Loucy (cell line): ENCODE results near the gene TMCC2.

Source experiments
- H2AFZ ChIP-seq: fragments of 200-600 bp; sonication (generic); 2 replicates; pipeline ENCODE4 v1.6.0; 2016; ENCODE audit warnings: antibody characterized with exemption, mild to moderate bottlenecking, low read length, moderate library complexity
- H3F3A ChIP-seq: fragments of 200-600 bp; 2 replicates; pipeline ENCODE4 v1.6.0; 2016; ENCODE audit warnings: antibody characterized with exemption, low read depth, mild to moderate bottlenecking
- H3K27me3 ChIP-seq: fragments of 200-600 bp; sonication (generic); 2 replicates; pipeline ENCODE4 v1.6.1; 2014; ENCODE audit warnings: low read length, mild to moderate bottlenecking; ENCODE audit not compliant: insufficient read depth, poor library complexity, severe bottlenecking
- H3K36me3 ChIP-seq: fragments of 200-600 bp; sonication (generic); 2 replicates; pipeline ENCODE4 v1.6.1; 2016; ENCODE audit warnings: low read length; ENCODE audit not compliant: insufficient read depth
- H3K4me1 ChIP-seq: fragments of 200-600 bp; sonication (generic); 2 replicates; pipeline ENCODE4 v1.5.1; 2014; ENCODE audit warnings: low read length, mild to moderate bottlenecking; ENCODE audit not compliant: insufficient read depth, poor library complexity, severe bottlenecking
- H3K4me2 ChIP-seq: fragments of 200-600 bp; sonication (generic); 2 replicates; pipeline ENCODE4 v1.6.0; 2014; ENCODE audit warnings: antibody characterized with exemption, low read length, low read depth, mild to moderate bottlenecking; ENCODE audit not compliant: poor library complexity, severe bottlenecking
- H3K4me3 ChIP-seq: fragments of 200-600 bp; sonication (generic); 2 replicates; pipeline ENCODE4 v1.5.1; 2014; ENCODE audit warnings: low read length, mild to moderate bottlenecking, mixed read lengths; ENCODE audit not compliant: poor library complexity, severe bottlenecking
- H3K79me2 ChIP-seq: fragments of 200-600 bp; sonication (generic); 2 replicates; pipeline ENCODE4 v1.6.1; 2014; ENCODE audit warnings: low read length; ENCODE audit not compliant: insufficient read depth
- H3K9ac ChIP-seq: fragments of 200-600 bp; sonication (generic); 2 replicates; pipeline ENCODE4 v1.6.0; 2014; ENCODE audit warnings: mild to moderate bottlenecking, low read depth, low read length, moderate library complexity; ENCODE audit not compliant: poor library complexity, severe bottlenecking
- H3K9me2 ChIP-seq: fragments of 200-600 bp; sonication (generic); replicated peaks from 2 replicates; pipeline ENCODE4 v1.6.1; 2016; ENCODE audit warnings: low read depth, low read length, mixed read lengths
- H3K9me3 ChIP-seq: fragments of 200-600 bp; sonication (generic); 2 replicates; pipeline ENCODE4 v1.6.1; 2014; ENCODE audit warnings: mild to moderate bottlenecking, antibody characterized with exemption, low read length, low read depth; ENCODE audit not compliant: insufficient read depth
- H4K20me1 ChIP-seq: fragments of 200-600 bp; sonication (generic); 2 replicates; pipeline ENCODE4 v1.6.0; 2014; ENCODE audit warnings: antibody characterized with exemption, low read length, mild to moderate bottlenecking; ENCODE audit not compliant: insufficient read depth, poor library complexity, severe bottlenecking
- EZH2phosphoT487 ChIP-seq: fragments of 200-600 bp; IDR thresholded peaks from 2 replicates; pipeline ENCODE4 v1.6.1; 2018; ENCODE audit warnings: antibody characterized with exemption, mild to moderate bottlenecking, moderate library complexity, borderline replicate concordance
- TF ChIP-seq, protein P1 (sequence below): fragments of 200-600 bp; sonication (generic); conservative IDR thresholded peaks from 2 replicates; pipeline ENCODE4 v1.5.1; 2014; ENCODE audit warnings: mild to moderate bottlenecking, antibody characterized with exemption, low read length

The TMCC2 gene

DNA sequence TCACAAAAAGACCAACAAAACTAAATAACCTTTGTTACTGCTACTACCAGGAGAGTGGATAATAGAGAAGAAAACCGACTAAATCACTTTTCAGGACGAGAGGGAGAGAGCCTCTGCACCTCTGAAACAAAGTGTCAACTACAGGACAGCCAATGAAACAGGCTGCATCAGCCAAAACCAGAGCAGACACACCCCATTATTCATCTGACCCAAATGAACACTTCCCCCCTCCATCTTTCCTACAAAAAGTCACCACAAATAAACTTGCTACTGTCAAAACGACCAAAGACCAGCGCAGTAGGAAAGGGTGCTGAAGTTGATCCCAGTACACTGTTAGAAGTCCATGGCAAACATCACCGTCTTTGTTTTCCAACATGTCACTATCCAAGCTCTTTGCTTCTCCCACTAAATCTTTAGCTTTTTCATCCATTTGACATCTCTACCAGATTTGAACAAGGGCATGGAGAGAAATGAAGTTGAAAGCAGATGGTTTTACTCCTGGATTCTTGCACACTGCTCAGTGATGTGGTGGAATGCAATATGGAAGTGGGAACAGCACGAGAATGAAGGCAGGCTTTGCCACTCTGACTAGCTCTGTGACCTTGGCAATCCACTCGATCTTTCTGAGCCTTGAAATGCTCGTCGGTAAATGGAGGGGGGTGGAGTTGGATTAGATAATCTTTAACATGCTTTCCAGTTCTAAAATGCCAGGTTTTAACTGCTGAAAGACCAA, 36.7 kb upstream of the TMCC2 start:
- no peaks in the 10 kb centered on the region for H3K9me3 ChIP-seq
- TF ChIP-seq EZH2phosphoT487 = no peak
- TF ChIP-seq, protein P1, sequence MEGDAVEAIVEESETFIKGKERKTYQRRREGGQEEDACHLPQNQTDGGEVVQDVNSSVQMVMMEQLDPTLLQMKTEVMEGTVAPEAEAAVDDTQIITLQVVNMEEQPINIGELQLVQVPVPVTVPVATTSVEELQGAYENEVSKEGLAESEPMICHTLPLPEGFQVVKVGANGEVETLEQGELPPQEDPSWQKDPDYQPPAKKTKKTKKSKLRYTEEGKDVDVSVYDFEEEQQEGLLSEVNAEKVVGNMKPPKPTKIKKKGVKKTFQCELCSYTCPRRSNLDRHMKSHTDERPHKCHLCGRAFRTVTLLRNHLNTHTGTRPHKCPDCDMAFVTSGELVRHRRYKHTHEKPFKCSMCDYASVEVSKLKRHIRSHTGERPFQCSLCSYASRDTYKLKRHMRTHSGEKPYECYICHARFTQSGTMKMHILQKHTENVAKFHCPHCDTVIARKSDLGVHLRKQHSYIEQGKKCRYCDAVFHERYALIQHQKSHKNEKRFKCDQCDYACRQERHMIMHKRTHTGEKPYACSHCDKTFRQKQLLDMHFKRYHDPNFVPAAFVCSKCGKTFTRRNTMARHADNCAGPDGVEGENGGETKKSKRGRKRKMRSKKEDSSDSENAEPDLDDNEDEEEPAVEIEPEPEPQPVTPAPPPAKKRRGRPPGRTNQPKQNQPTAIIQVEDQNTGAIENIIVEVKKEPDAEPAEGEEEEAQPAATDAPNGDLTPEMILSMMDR = no peak
- H3F3A ChIP-seq = peaks cover 2% of the 10 kb centered on the region; the same call in 1 of the 2 replicates
- H3K4me2 ChIP-seq = no peak overlapping the region
- no peaks in the 10 kb centered on the region for H3K27me3 ChIP-seq
- H3K4me3 ChIP-seq = no peak overlapping the region
- peaks cover 8% of the 10 kb centered on the region; the same call in 1 of the 2 replicates for H3K36me3 ChIP-seq
- peaks cover 14% of the 10 kb centered on the region for H4K20me1 ChIP-seq
- no peaks in the 10 kb centered on the region for H3K9me2 ChIP-seq
- no peak overlapping the region for H2AFZ ChIP-seq
- H3K4me1 ChIP-seq = peaks cover 13% of the 10 kb centered on the region
- no peak overlapping the region for H3K9ac ChIP-seq
- H3K79me2 ChIP-seq = peaks cover 20% of the 10 kb centered on the region; the same call in 1 of the 2 replicates

DNA sequence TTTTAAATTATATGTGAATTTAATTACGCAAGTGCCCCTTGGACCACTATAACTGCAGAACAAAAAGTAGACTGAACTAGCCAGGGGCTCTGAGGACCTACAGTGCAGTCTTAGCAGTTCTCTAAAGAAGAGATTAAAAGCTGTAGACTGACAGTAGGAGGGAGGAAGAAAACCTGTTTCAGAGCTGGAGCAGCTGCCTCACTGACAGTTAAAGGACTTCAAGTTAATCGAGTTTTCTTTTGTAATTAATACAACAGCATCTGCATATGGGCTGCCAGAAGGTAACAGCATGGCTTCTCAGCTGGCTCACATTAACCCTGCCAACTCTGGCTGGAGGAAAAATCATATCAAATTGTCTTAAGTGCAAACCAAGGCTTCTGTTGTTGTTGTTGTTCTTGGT, 36.1 kb upstream of the TMCC2 start:
- Histone ChIP-seq H3K79me2 (peaks cover 20% of the 10 kb centered on the region; the same call in 1 of the 2 replicates), H3K4me3 (no peak overlapping the region), H3K4me2 (no peak overlapping the region)

DNA sequence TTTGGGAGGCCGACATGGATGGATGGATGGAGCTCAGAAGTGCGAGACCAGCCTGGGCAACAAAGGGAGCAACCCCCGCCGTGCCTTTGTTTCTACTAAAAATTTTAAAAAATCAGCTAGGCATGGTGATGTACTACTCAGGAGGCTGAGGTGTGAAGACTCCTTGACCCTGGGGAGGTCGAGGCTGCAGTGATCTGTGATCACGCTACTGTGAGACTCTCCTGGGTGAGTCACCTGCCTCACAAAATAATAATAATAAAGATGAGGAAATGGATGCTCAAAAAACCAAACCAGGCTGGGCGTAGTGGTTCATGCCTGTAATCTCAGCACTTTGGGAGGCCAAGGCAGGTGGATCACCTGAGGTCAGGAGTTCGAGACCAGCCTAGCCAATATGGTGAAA, 35.5 kb upstream of the TMCC2 start:
- Histone ChIP-seq H3K79me2 (peaks cover 20% of the 10 kb centered on the region; the same call in 1 of the 2 replicates), H3K4me3 (no peak overlapping the region), H3K4me2 (no peak overlapping the region), H3F3A (no peaks in the 10 kb centered on the region), H3K9me2 (no peaks in the 10 kb centered on the region), H3K9me3 (no peaks in the 10 kb centered on the region), H3K27me3 (no peaks in the 10 kb centered on the region), H3K4me1 (peaks cover under 1% of the 10 kb centered on the region), H4K20me1 (peaks cover 7% of the 10 kb centered on the region), H3K9ac (no peak overlapping the region), H3K36me3 (peaks cover under 1% of the 10 kb centered on the region; the same call in 1 of the 2 replicates), H2AFZ (no peak overlapping the region)
- TF ChIP-seq, protein P1 = no peak
- TF ChIP-seq EZH2phosphoT487 = no peak

More for the DNA sequence above, 36.1 kb upstream of the TMCC2 start:
- TF ChIP-seq EZH2phosphoT487 = no peak
- TF ChIP-seq, protein P1 = no peak
- Histone ChIP-seq H3F3A (0 out of 2 replicates have a peak, but pooled peaks cover under 1% of the 10 kb centered on the region), H3K9me2 (no peaks in the 10 kb centered on the region), H3K27me3 (no peaks in the 10 kb centered on the region), H4K20me1 (peaks cover 12% of the 10 kb centered on the region), H2AFZ (no peak overlapping the region), H3K36me3 (peaks cover 7% of the 10 kb centered on the region; the same call in 1 of the 2 replicates), H3K4me1 (peaks cover 7% of the 10 kb centered on the region), H3K9me3 (no peaks in the 10 kb centered on the region), H3K9ac (no peak overlapping the region)
